ENCODE measurements around the gene FGD6. TPM values are rescaled to one million over a fixed set of nuclear protein-coding genes. Genes with fewer than 3 reads are reported as not detected.
"Not testable (repeated sequence)": the region's sequence is repeated elsewhere in the genome, so short reads cannot be mapped to it uniquely, and the experiment has no call there.

Gene FGD6
- total RNA-seq, 1 donor from 2014 or later: 18.0 TPM

DNA sequence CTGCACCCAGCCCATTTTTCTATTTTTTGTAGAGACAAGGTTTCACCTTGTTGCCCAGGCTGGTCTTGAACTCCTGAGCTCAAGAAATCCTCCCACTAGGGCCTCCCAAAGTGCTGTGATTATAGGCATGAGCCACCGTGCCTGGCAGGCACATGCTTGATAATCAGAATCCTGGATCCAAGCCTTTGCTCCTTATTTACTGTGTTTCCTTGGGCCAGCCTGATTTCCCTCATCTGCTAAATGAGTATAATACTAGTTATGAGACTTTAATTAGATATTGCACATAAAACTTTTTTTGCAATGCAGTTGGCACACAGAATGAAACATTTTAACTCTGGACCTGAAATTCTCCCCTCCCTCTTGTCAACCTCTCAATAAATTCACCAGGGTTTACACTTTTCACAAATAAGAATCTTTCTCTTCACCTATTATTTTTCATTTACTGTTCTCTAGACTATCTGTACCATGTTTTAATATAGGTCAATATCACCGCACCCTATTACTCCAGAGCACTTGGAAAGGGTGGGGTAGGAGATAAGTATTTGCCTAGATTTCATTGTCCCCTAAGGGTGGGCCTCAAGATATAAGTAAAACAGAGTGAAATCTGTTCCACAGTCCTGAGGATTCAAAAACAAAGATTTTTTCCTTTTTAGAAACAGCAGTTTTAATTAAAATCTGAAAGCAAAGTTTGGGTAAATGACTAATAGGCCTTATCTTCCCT, 74.7 kb downstream of the FGD6 start:
- peaks cover 10% of the 10 kb centered on the region for H3K36me3 Mint-ChIP-seq

GRCh38 chr12:95141310-95141709, 76.0 kb downstream of the FGD6 start:
- Mint-ChIP-seq H3K27ac (no peak overlapping the region), H3K27me3 (ENCODE audit: low read depth) (no peaks in the 10 kb centered on the region), H3K4me3 (no peak overlapping the region), H3K36me3 (peaks cover 15% of the 10 kb centered on the region), H3K9me3 (no peaks in the 10 kb centered on the region), H3K4me1 (peaks cover 3% of the 10 kb centered on the region)
- no peak for DNase-seq (ENCODE audit: low spot score in 2 of 2, unreplicated experiment in 2 of 2)
- no peak for TF ChIP-seq CTCF (IDR thresholded peaks at IDR 0.05; ENCODE audit: unreplicated experiment)

More for the DNA sequence above, 74.7 kb downstream of the FGD6 start:
- TF ChIP-seq CTCF (IDR thresholded peaks at IDR 0.05; ENCODE audit: unreplicated experiment): no peak
- Mint-ChIP-seq H3K9me3 (no peaks in the 10 kb centered on the region), H3K4me1 (peaks cover 11% of the 10 kb centered on the region), H3K27me3 (ENCODE audit: low read depth) (no peaks in the 10 kb centered on the region), H3K4me3 (no peak overlapping the region), H3K27ac (no peak overlapping the region)
- DNase-seq (ENCODE audit: low spot score in 2 of 2, unreplicated experiment in 2 of 2): no peak

DNA sequence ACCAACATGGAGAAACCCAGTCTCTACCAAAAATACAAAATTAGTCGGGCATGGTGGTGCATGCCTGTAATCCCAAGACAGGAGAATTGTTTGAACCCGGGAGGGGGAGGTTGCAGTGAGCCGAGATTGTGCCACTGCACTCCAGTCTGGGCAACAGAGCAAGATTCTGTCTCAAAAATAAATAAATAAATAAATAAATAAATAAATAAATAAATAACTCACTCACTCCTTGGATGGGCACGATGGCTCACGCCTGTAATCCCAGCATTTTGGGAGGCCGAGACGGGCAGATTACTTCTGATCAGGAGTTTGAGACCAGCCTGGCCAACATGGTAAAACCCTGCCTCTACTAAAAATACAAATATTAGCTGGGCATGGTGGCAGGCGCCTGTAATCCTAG, 79.2 kb downstream of the FGD6 start:
- not testable (repeated sequence) for H3K9me3 Mint-ChIP-seq; H3K4me1 Mint-ChIP-seq; DNase-seq (ENCODE audit: low spot score in 2 of 2, unreplicated experiment in 2 of 2); H3K27ac Mint-ChIP-seq; H3K4me3 Mint-ChIP-seq; H3K27me3 Mint-ChIP-seq (ENCODE audit: low read depth)
- H3K36me3 Mint-ChIP-seq: peaks cover 22% of the 10 kb centered on the region

DNA sequence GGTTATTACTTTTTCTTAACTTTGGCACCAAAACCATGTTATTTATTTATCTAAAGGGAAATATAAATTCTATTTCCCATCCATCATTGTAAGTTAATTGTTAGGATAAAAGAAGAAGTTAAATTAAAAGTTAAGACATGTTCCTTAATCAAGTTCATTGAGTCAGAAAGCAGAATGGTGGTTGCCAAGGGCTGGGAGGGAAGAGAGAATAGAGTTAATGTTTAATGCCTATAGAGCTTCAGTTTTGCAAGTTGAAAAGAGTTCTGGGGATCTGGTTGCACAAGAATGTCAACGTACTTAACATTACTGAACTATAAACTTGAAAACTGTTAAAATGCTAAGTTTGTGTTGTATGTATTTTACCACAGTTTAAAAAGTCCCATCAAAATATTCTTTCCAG, 80.7 kb downstream of the FGD6 start:
- Mint-ChIP-seq H3K36me3 (peaks cover 25% of the 10 kb centered on the region), H3K27me3 (ENCODE audit: low read depth) (no peaks in the 10 kb centered on the region), H3K4me1 (no peaks in the 10 kb centered on the region), H3K27ac (no peak overlapping the region), H3K9me3 (no peaks in the 10 kb centered on the region), H3K4me3 (no peak overlapping the region)
- no peak for TF ChIP-seq CTCF (IDR thresholded peaks at IDR 0.05; ENCODE audit: unreplicated experiment)
- DNase-seq (ENCODE audit: low spot score in 2 of 2, unreplicated experiment in 2 of 2): no peak

GRCh38 chr12:95134085-95134484, 83.2 kb downstream of the FGD6 start:
- peaks cover 6% of the 10 kb centered on the region for H3K4me1 Mint-ChIP-seq
- no peak overlapping the region for H3K27ac Mint-ChIP-seq
- H3K4me3 Mint-ChIP-seq: no peak overlapping the region
- TF ChIP-seq CTCF (IDR thresholded peaks at IDR 0.05; ENCODE audit: unreplicated experiment): no peak
- DNase-seq (ENCODE audit: low spot score in 2 of 2, unreplicated experiment in 2 of 2): no peak
- H3K36me3 Mint-ChIP-seq: peaks cover 25% of the 10 kb centered on the region
- no peaks in the 10 kb centered on the region for H3K27me3 Mint-ChIP-seq (ENCODE audit: low read depth)
- H3K9me3 Mint-ChIP-seq: no peaks in the 10 kb centered on the region

DNA sequence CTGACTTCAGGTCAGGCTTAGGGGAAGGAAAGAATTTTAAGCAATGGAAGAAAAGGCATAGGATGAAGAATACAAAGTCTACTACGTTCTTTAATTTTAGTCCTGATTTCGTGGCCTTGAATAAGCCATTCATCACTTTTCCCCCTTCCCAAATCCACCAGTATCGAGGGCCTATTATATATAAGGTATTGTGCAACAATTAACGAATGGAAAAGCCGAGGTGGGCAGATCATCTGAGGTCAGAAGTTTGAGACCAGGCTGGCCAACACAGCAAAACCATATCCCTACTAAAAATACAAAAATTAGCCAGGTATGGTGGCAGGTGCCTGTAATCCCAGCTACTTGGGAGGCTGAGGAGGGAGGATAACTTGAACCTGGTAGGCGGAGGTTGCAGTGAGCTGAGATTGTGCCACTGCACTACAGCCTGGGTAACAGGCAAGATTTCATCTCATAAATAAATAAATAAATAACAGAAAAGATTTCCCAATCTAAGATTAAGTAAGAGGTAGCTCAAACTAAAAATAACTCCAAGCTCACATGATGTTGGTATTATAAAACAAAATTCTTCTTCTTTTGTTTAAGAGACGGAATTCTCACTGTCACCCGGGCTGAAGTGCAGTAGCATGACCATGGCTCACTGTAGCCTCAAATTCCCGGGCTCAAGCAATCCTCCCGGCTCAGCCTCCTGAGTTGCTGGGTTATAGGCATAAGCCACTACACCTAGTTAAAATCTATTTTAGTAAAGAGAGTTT, 85.5 kb downstream of the FGD6 start:
- no peak overlapping the region for H3K4me3 Mint-ChIP-seq
- H3K9me3 Mint-ChIP-seq: no peaks in the 10 kb centered on the region
- peaks cover 6% of the 10 kb centered on the region for H3K4me1 Mint-ChIP-seq
- no peak for TF ChIP-seq CTCF (IDR thresholded peaks at IDR 0.05; ENCODE audit: unreplicated experiment)
- H3K27ac Mint-ChIP-seq: no peak overlapping the region
- H3K36me3 Mint-ChIP-seq: peaks cover 22% of the 10 kb centered on the region
- no peak for DNase-seq (ENCODE audit: low spot score in 2 of 2, unreplicated experiment in 2 of 2)
- H3K27me3 Mint-ChIP-seq (ENCODE audit: low read depth): no peaks in the 10 kb centered on the region

All from mesothelial cell of epicardium (in vitro differentiated cells).